GM19240 (cell line): ENCODE results near the gene ACY1.

Experiments
- DNase-seq: peaks from one replicate; pipeline ENCODE4 v3.0.0; 2011; ENCODE audit warnings: low spot score; ENCODE audit not compliant: insufficient read length

ACY1 gene

GRCh38 chr3:51982838-51983577, at the start of gene ACY1:
Gene ACY1, plus strand, starts transcription at chr3:51983535. Its CDS starts 530 bp downstream, at chr3:51984065.
- DNase-seq: peak; percentile 95

- DNase-seq: no peak
Observed at GRCh38 chr3:51934139-51934850, 49.0 kb upstream of the ACY1 start.

DNA sequence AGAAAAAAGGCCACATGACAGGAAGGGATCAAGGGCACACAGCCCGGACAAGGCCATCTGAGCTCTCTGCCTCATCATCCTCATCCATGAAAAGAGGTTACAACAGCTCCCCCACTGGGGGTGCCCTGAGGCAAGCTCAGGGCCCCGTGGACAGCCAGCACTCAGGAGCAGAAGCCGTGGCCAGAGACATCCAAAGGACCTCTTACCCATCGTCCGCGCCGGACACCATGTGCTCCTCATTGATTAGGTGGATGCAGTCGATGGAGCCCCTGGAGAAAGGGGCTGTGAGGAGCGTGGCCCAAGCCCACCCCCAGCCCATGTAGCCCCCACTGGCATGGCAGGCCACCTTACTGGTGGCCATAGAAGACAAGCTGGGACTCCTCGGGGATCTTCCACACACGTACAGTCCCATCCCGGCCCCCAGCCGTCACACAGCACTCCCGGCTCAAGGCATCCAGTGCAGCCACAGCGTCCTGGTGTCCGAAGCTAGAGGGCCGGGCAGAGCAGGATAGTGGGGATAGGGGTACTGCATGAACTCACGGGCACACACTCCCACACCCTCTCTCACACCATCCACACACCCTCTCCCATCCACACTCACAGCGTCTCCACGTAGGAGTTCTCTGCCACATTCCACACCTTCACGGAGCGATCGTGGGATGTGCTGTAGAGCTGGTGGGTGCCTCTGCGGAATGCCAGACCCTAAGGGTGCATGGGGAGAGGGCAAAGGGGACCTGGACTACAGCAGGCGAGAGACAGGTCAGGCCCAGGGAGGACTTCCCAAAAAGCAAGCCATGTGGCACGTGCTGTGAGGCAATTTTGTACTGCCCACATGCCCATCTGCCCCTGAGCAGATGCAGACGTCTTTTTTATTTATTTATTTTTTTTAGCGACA, 48.1 kb upstream of the ACY1 start:
- DNase-seq: no peak

GRCh38 chr3:51935886-51936755, 47.2 kb upstream of the ACY1 start:
- DNase-seq: no peak

- no peak for DNase-seq
Observed at GRCh38 chr3:51937014-51937413, 46.3 kb upstream of the ACY1 start.

DNA sequence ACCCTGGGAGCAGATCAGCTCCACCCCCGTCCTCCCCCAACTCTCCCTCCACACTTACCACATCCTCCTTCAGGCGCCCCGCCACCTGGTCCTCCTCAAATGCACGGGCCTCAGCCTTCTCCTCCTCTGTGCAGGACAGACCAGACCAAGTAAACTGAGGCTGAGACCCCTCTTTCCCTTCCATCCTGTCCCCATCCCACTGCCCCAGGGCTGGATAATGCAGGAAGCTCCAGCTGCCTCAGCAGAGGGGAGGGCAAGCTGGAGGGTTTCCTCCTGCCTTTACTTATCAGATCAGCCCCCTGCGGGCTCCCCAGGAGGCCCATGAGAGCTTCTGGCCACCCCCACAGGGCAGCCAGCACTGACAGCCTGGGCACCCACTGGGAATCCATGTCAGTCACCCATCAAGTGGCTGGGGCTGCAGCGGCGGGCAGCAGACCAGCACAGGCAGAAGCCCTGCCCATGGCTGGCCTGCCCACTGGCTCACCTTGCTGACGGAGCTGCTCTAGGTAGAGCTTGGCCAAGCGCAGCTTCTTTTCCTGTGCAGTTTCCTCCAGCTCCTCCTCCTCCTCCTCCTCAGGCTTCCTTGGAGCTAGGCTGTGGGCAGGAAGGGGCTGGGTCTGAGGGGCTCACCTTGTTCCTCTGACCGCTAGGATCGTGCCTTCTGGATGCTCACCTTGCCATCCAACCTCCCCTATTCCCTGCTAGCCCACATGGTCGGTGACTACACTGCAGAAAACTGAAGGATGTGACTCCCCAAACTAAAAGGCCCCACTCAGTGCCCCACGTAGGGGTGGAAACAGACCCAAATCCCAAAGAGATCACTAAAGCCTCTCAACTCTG, 45.5 kb upstream of the ACY1 start:
- no peak for DNase-seq

- DNase-seq: no peak
Observed at GRCh38 chr3:51938780-51939425, 44.4 kb upstream of the ACY1 start.

DNA sequence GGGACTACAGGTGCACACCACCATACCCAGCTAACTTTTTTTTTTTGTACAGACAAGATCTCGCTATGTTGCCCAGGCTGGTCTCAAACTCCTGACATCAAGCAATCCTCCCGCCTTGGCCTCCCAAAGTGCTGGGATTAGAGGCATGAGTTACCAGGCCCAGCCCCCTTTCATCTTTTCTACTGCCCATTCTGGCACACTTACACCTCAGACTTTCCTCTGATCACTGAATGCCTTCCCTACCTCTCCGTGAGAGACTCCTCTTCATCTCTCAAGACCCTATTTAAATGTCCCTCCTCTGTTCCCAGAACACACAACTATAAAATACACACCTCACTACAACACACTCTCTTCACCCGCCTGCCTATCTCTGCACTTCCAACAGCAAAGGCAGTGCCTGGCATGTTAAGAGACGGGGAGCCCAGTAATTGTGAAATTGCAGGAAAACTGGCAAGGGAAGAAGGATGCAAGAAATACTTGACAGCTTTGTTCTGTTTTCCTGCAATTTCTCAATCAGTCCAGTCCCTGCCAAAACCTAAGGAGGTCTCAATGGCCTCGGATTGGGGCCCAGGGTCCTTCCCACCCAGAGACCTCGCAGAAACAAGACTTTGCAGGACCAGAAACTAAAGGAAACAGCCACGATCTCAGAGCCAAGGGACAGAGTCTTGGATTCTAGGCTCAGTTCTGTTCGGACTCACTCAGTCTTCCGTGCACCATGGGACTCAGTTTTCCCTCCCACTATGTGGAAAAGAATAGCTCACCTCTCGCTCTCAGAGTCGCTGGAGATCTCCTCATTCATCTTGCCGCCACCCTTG, 42.5 kb upstream of the ACY1 start:
- DNase-seq: no peak

GRCh38 chr3:51941463-51941797, 41.9 kb upstream of the ACY1 start:
- no peak for DNase-seq

DNA sequence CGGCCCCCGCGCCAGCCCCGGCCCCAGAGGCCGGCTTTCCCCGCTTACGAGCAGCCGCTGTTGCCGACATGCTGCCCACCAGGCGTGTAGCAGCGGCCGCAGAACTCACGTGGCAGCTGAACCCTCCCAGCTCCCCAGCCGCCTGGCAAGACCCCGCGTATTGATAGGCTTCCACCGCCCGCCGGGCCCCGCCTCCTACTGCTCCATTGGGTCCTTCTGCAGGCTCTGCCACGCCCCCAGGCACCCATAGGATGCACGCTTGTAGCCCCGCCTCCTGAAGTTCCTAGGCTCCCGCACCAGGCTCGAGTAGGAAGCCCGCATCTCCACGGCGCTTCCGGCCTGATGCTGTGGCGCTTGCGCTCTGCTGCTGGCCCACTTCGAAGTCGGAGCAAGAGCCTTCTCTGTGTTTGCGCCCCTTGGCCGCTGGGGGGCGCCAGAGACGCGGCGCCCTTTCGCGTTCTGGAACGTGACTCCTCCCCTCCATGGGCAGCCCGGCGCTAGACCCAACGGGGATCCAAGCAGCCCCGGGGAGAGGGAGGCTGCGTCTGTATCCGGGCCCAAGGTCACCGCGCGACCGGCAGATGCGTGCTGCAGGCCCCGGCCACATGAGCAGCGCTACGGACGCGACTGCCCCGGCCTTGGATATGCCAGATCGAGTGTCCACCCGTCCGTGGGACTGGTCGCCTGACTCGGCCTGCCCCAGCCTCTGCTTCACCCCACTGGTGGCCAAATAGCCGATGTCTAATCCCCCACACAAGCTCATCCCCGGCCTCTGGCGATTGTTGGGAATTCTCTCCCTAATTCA, 41.3 kb upstream of the ACY1 start, which contains the start of the genes PARP3 and RRP9:
PARP3 (plus strand) TSS at position 566 of the 805 bp plus-strand sequence. CDS start 993 bp downstream, outside the sequence.
RRP9 (minus strand) TSS at position 107 of the 805 bp plus-strand sequence; CDS start at position 70, 37 bp downstream.
- peak; percentile 99 for DNase-seq

DNA sequence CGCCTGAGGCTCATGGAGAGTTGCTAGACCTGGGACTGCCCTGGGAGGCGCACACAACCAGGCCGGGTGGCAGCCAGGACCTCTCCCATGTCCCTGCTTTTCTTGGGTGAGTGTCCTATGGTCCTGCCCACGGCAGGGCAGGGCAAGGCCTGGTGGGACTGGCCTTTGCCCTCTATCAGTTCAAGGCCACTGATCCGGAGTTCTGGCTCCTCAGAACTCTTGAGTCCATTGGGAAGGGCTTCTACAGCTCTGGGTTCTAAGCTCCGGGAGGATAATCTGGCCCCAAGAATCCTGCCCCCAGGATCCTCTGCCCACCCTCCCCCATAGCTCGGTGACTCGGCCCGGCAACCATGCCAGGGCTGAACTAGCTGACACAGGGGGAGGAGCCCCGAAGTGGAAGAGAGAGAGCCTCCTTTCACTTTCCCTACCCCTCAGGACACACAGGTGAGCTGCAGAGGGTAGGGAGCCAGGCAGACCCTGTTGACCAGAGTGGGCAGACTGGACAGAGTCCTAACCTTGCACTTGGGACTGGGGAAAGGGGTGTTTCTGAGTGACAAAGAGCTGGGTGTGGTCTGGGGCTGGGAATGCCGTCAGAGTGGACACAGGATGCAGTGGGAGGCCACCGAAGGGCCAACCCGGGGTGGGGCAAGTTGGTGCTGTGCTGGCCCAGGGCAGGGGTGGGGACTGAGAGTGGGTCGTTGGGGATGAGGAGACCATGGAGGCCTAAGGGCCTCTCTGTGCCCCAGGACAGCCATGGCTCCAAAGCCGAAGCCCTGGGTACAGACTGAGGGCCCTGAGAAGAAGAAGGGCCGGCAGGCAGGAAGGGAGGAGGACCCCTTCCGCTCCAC, 40.5 kb upstream of the ACY1 start:
- peak; percentile 79 for DNase-seq

DNA sequence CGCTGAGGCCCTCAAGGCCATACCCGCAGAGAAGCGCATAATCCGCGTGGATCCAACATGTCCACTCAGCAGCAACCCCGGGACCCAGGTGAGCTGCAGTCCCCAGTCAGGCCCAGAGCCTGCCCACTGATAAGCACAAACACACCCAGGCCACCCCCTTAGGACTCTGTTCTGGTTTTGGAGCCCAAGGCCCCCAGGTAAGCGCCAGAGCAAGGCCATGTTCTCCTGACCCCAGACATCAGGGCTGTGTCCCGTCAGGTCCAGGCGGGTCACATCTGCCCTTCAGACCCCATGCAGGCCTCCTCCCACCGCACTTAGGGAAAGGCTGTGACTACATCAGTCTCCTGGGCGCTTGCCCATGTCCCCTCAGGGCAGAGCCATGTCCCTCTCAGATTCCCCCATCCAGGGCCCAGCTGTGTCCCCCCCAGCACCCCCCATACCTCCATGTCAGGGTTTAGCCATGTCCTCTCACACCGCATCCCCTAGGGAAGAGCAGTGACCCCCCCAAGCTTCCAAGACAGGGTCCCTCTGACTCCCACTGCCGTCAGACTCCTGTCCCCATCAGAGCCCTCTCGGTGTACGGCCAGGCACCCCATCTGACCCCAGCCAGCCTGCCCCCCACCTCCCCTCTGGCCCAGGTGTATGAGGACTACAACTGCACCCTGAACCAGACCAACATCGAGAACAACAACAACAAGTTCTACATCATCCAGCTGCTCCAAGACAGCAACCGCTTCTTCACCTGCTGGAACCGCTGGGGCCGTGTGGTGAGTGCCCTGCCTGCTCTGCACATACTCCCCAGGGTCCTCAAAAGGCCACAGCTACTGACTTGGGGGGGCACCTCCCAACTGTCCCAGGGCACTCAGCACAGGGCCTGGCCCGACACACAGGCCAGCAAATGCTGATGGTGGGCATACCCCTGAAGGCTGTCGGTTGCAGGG, 39.6 kb upstream of the ACY1 start:
- DNase-seq: no peak

DNA sequence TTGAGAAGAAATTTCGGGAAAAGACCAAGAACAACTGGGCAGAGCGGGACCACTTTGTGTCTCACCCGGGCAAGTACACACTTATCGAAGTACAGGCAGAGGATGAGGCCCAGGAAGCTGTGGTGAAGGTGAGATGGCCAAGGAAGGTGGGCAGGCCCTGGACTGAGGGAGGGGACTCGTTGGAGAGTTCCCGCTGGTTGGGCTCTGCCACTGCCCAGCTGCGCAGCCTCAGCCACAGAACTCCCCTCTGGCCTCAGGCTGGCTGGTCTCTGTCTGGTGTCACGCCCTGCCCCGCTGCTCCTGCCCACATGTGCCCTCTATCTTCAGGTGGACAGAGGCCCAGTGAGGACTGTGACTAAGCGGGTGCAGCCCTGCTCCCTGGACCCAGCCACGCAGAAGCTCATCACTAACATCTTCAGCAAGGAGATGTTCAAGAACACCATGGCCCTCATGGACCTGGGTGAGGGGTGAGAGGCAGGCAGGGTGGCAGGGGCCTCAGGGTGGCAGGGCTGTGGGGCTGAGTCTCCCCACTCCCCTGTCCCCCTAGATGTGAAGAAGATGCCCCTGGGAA, 38.8 kb upstream of the ACY1 start:
- no peak for DNase-seq

DNA sequence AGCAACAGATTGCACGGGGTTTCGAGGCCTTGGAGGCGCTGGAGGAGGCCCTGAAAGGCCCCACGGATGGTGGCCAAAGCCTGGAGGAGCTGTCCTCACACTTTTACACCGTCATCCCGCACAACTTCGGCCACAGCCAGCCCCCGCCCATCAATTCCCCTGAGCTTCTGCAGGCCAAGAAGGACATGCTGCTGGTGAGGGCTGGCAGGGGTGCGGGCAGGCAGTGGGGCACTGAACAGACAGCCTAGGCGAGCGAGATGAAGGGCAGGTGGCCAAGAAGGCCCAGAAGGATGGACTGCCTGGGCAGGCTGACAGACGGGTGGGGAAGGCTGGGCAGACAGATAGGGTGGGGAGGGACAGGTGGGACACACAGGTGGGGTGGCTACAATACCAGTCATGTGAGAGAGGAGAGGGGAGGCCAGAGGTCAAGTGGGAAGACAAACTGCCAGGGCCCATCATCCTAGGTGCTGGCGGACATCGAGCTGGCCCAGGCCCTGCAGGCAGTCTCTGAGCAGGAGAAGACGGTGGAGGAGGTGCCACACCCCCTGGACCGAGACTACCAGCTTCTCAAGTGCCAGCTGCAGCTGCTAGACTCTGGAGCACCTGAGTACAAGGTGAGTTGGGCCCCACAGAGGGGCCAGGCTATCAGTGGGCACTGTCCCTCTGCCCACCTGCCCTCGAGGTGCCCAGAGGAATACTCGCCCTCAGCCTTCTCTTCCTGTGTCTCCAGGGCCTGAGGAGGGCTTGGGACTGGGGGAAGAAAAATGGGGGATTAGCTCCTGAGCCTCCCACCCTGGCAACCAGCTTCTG, 38.1 kb upstream of the ACY1 start:
- DNase-seq: no peak
